ENCODE results near the gene MYOM1.

The MYOM1 gene

GRCh38 chr18:3121259-3121658, 98.5 kb downstream of the MYOM1 start:
- DNase-seq (ENCODE audit: insufficient read length, low spot score) (no peak), FAIRE-seq (no peak)

DNA sequence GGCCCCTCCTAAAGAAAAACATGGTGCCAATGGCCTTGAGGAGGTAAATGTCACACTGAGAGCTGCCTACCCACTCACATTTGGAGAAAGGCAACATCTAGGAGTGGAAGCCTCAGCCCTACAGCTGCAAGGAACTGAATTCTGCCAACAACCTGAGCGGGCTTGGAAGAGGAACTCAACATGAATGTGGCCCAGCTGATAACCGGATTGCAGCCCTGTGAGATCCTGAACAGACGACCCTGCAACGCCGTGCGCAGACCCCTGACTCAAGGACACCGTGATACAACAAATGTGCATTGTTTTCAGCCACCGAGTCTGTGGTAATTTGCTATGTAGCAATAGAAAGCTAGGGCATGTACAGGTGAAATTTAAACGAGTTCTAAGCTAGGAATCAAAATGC, 99.4 kb downstream of the MYOM1 start:
- DNase-seq (ENCODE audit: insufficient read length, low spot score) = no peak

GRCh38 chr18:3119401-3120341, 100.1 kb downstream of the MYOM1 start:
- FAIRE-seq (no peak), DNase-seq (ENCODE audit: insufficient read length, low spot score) (no peak)

More for the DNA sequence above, 99.4 kb downstream of the MYOM1 start:
- no peak for FAIRE-seq

DNA sequence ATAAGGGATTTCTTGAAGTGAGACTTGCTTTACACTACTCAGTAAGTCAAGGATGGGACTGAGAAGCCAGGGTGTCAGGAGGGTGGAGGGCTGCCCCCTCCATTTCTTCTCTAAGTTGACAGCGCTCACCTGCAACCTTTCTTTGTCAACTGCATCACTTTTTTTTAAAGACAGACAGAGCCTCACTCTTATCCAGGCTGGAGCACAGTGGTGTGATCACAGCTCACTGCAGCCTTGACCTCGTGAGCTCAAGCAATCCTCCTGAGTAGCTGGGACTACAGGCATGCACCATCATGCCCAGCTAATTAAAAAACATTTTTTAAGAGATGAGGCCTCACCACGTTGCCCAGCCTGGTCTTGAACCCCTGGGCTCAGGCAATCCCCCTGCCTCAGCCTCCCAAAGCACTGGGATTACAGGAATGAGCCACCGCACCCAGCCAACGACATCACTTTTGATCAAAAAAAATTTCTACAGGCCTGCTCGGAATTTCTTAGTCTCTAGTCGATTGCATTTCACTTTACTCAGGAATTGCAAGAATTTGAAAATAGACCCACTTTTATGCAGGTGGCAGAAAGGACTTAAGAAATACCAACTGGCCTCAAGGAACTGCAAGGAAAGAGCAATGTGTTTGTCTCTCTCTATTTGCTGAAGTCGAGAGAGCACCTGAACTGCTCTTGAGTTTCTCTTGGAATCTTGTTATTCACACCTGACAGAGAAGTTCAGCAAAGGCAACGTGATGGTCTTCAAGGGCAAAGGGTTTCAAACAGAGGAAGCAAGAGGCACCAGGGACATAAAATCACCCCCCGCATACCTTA, 101.4 kb downstream of the MYOM1 start:
- FAIRE-seq (no peak), DNase-seq (ENCODE audit: insufficient read length, low spot score) (no peak)

DNA sequence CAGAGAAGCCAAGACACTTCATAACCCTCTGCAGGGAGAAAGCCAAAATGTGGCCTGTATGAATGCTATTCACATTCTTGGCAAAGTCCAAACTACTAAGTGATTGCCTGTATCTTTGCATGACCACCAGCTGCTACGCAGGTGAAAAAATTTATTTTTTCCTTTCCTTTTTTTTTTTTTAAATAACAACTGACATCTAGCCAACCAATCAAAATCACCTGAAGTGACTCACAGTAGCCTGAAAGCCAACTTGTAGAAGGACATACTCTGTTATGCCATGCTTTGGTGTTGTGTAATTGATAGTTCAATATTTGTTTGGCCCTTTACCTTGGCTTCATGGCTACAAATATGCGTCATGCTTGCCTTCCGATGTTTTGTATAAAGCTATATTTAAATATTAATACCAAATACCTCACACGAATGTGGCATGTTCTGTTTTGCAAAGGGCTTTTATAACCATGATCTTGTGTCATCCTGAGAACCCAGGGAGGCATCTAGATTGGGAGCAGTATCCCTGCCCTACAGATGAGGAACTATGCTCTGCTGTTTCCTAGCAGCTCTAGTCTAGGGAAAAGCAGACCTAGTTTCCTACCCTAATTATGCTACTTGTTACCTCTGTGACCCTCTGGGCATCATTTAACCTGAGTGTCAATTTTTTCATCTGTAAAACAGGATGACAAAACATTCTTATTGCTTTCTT, 102.1 kb downstream of the MYOM1 start:
- DNase-seq (ENCODE audit: insufficient read length, low spot score) = no peak
- no peak for FAIRE-seq

DNA sequence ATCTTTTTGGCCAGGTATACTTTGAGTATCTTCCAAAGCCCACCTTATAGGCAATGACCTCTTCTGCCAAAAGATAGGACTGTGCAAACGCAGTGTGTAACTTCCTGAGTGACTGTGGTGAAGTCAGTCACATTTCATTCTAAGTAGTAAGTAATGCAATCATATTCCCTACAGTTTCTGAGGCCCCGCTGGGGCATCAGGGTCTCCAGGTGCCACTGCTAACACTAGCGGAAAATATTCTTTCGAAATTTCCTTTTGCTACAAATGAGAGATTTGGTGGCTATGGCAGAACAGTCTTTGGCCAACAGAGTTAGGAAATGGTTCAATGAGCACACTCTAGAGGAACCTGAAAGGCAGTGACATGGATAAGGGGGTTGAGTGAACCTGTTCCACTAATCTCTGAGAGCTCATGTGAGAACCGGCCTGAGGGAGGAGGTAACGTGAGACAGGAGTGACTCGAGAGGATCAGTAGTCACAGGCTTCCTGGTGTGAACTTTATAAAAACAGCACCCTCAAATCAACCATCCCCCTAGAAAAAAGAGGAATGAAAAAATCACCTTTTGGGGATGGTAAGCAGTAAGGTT, 104.2 kb downstream of the MYOM1 start:
- DNase-seq (ENCODE audit: insufficient read length, low spot score) (no peak), FAIRE-seq (no peak)

DNA sequence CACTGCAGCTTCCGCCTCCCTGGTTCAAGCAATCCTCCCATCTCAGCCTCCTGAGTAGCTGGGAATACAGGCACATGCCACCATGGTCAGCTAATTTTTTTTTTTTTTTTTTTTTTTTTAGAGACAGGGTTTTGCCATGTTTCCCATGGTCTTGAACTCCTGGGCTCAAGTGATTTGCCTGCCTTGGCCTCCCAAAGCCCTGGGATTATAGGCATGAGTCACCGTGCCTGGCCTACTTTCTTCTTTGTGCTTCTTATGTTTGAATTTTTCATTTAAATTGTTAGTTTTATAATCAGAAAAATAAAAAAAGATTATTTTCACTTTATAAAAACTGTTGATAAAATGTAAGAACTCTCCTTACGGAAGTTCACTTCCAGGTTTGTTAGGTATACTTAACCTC, 105.3 kb downstream of the MYOM1 start:
- no peak for DNase-seq (ENCODE audit: insufficient read length, low spot score)
- no peak for FAIRE-seq

DNA sequence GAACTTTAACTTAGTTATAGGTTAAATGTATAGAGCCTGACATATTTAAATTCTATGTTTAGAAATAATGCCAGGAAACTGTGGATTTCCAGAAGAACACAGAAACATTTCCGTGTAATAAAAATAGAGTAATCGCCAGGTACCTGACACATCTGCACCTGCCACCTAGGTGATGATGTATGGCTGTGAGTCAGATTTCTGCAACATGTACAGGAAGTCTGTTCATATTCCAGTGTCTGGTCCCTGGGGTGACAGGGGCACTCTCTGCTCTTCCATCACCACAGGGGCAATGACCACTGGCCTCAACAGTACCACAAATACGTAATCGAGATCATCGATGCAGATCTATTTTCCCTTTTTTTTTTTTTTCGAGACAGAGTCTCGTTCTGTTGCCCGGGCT, 105.7 kb downstream of the MYOM1 start:
- FAIRE-seq (no peak), DNase-seq (ENCODE audit: insufficient read length, low spot score) (no peak)

- DNase-seq (ENCODE audit: insufficient read length, low spot score) (no peak), FAIRE-seq (no peak)
These were observed 108.1 kb downstream of the MYOM1 start for GRCh38 chr18:3111523-3112240.

DNA sequence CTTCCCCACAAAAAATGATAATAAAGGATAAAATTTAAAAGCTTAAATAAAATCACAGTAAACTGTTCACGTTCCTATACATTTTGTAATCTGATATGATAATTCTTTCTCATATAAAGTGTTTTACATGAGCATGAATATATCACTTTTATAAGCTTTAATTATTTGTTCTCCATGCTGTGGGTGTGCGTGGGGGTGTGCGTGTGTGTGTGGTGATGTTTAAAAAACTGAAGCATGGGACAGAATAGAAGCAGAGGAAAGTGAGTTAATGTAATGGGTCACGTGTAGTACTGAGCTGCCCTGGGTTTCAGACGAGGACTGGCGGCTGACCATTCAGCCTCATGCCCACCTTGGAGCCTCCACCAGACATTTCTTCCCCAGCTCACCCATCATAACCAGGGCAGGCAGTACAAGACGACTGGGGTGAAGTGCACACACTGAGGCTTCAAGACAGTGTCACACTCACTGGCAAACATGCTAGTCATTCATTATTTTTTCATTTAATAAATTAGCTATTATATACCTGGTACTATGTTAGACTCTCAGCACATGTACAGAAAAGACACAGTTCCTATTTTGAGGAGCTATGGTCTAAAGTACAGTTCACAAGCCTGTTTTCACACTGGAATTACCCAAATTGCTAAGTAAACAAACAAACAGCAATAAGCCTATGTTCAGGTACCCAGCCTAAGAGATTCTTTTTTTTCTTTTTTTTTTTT, 109.6 kb downstream of the MYOM1 start:
- DNase-seq (ENCODE audit: insufficient read length, low spot score) (no peak), FAIRE-seq (peak; percentile 23)

- DNase-seq (ENCODE audit: insufficient read length, low spot score) (no peak), FAIRE-seq (no peak)
These were observed 112.0 kb downstream of the MYOM1 start for GRCh38 chr18:3107740-3108151.

GRCh38 chr18:3104190-3105054, 115.3 kb downstream of the MYOM1 start:
- no peak for DNase-seq (ENCODE audit: insufficient read length, low spot score)
- no peak for FAIRE-seq

- FAIRE-seq (no peak), DNase-seq (ENCODE audit: insufficient read length, low spot score) (no peak)
These were observed 116.2 kb downstream of the MYOM1 start for GRCh38 chr18:3103576-3103975.

GRCh38 chr18:3102983-3103382, 116.8 kb downstream of the MYOM1 start:
- FAIRE-seq = no peak

DNA sequence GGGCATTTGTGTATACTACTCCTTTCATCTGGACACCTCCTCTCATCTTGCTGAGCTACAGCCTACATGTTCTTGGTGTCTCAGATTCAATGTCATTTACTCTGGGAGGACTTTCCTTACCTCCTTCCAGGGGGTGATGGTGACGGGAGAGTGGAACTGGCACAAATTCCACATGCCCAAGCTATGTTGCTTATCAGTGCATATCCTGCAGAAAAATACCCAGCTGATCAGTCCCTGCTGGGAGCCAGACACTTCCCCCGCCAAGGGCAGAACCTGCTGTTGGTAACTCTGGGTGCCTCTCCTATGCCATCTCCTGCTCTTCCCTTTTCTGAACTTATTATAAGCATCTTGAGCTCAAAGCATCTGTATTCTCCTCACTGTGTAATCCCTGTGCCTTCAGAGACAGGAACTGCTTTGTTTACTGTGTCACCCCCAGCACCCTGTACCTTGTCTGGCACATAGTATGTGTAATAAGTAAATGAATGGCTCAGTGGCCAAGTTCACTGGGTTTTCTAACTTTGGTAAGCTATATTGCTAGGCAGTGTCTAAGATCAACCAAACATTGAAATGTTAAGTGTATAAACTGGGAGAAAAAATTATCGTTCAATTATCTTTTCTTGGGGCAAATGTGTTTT, 119.2 kb downstream of the MYOM1 start:
- FAIRE-seq (no peak), DNase-seq (ENCODE audit: insufficient read length, low spot score) (no peak)

More at GRCh38 chr18:3102983-3103382, 116.8 kb downstream of the MYOM1 start:
- no peak for DNase-seq (ENCODE audit: insufficient read length, low spot score)

DNA sequence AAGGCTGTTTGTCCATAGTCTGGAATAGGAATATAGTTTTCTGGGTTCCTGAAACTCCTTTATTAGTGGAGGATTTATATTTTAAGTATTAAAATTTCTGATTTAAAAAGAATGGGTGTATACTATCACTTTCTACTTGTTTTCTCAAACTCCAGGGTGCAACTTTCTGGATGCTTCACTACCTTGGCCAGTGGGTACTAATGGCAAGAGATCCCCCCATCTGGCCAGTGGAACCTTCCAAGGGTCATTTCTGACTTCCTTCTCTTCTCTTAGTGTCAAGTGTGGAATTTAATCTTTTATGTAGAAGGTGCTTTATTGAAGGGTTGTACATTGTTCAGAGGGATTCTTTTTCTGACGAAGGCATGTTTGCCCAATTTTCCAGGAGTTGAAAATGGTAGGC, 120.4 kb downstream of the MYOM1 start:
- DNase-seq (ENCODE audit: insufficient read length, low spot score) = no peak
- no peak for FAIRE-seq

- no peak for FAIRE-seq
- no peak for DNase-seq (ENCODE audit: insufficient read length, low spot score)
These were observed 122.7 kb downstream of the MYOM1 start for GRCh38 chr18:3097082-3097481.

- FAIRE-seq (no peak), DNase-seq (ENCODE audit: insufficient read length, low spot score) (no peak)
These were observed 123.8 kb downstream of the MYOM1 start for GRCh38 chr18:3095921-3096320.
